Muscle layer of duodenum (tissue), 2 donors: ENCODE results near the gene TMEM44.

Source experiments
- H3K27ac ChIP-seq: one replicate; pipeline ENCODE4 v1.7.0; 2013; ENCODE audit warnings: mild to moderate bottlenecking, low read length
- H3K27me3 ChIP-seq: one replicate; pipeline ENCODE4 v1.7.0; 2013; ENCODE audit warnings: low read depth, mild to moderate bottlenecking, control low read depth, low read length
- H3K36me3 ChIP-seq, 2 donors: one replicate each; pipeline ENCODE4 v1.7.0; 2013; ENCODE audit warnings: low read length in 2 of 2, control low read depth in 1 of 2, mild to moderate bottlenecking in 1 of 2; ENCODE audit not compliant: insufficient read depth in 2 of 2, control insufficient read depth in 1 of 2
- H3K4me1 ChIP-seq, 2 donors: one replicate each; pipeline ENCODE4 v1.7.0; 2013; ENCODE audit warnings: low read length in 2 of 2, mild to moderate bottlenecking in 2 of 2, control low read depth in 1 of 2, moderate library complexity in 1 of 2; ENCODE audit not compliant: insufficient read depth in 2 of 2, control insufficient read depth in 1 of 2
- H3K4me3 ChIP-seq, 2 donors: one replicate each; pipeline ENCODE4 v1.7.0; 2013; ENCODE audit warnings: low read length in 2 of 2, low read depth in 1 of 2, mild to moderate bottlenecking in 1 of 2
- H3K9me3 ChIP-seq, 2 donors: one replicate each; pipeline ENCODE4 v1.7.0; 2013; ENCODE audit warnings: low read length in 2 of 2, control low read depth in 1 of 2, mild to moderate bottlenecking in 1 of 2; ENCODE audit not compliant: control insufficient read depth in 1 of 2
- donor health status: healthy.

TMEM44 gene

DNA sequence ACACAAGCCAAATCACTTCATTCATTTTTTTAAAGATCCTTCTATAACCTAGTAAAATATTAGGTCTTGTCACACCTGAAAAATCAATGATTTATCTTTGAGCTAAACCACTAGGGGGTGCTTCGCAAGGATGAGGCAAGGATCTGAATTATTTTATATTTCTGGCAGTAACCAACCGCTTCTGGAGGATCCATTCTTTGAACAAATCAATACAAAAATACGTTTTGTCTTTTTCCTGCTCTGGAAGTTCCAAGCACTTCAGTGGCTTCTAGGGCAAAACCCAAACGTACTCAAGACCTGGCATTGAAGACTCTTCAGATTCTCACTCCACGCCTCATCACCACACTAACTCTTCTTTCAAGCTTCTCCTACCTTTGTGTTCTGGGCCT is 38.3 kb upstream of the TMEM44 start:
- no peaks in the 10 kb centered on the region for H3K9me3 ChIP-seq
- H3K4me3 ChIP-seq: peak overlapping the region; percentile 96 to 99
- H3K4me1 ChIP-seq: peaks cover 5 to 24% of the 10 kb centered on the region in 2 donors
- H3K36me3 ChIP-seq: peaks cover 8 to 20% of the 10 kb centered on the region in 2 donors
- no peaks in the 10 kb centered on the region for H3K27me3 ChIP-seq
- H3K27ac ChIP-seq: peak overlapping the region; percentile 94

DNA sequence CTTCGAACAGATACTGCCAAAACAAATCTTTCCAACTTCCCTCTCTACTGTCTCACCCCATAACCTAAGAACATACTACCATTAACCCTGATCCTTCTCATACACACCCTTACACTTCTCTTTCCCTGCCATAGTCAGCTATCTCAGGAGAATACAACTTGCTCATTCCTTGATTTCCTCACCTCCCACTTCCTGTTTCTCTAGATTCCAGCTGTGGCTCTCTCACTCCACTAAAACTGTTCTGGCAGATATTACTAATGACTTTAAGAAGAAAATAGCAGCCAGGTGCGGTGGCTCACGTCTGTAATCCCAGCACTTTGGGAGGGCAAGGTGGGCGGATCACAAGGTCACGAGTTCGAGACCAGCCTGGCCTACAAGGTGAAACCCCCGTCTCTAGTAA is 34.1 kb upstream of the TMEM44 start:
- Histone ChIP-seq H3K27me3 (no peaks in the 10 kb centered on the region), H3K4me1 (peaks cover 5 to 18% of the 10 kb centered on the region in 2 donors), H3K36me3 (peaks cover 34 to 44% of the 10 kb centered on the region in 2 donors)

DNA sequence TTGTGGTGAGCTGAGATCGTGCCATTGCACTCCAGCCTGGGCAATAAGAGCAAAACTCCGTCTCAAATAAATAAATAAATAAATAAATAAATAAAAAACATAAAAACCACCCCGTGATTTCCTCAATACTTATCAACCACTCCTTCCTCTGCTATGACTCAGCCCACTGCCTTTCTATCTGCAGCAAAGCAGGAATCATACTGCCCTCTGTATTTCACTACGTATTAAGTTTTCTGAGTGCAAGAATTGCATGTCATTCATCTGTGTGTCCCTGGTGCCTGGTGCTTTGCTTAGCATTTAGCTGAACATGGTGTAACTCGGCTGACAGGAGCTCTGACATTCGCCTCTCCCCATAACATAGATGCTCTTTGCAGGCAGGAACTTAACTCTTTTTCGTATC is 31.6 kb upstream of the TMEM44 start:
- no peaks in the 10 kb centered on the region for H3K27me3 ChIP-seq

More for the DNA sequence above, 34.1 kb upstream of the TMEM44 start:
- H3K9me3 ChIP-seq: no peaks in the 10 kb centered on the region
- no peak overlapping the region for H3K4me3 ChIP-seq
- H3K27ac ChIP-seq: no peak overlapping the region

DNA sequence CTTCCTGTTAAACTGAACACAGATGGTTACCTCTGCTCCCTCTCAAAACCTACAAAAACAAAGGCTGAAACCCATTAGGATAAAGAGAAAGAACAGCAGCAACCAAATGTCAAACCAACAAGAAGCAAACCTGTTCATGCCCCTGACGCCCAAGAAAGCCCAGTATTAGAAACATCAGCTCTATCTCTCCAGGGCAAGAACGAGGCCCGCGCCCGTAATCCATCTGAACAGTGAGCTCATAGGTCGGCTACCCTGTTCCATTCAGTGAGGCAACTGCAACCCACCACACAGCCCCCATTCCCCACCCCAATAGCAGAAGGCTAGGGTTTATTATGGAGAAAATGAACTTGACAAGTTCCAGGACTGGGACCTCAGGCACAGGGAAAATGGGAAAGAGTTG is 28.7 kb upstream of the TMEM44 start:
- Histone ChIP-seq H3K36me3 (peaks cover 54 to 57% of the 10 kb centered on the region in 2 donors), H3K4me1 (no peaks in the 10 kb centered on the region), H3K9me3 (no peaks in the 10 kb centered on the region), H3K4me3 (no peak overlapping the region), H3K27ac (no peak overlapping the region), H3K27me3 (no peaks in the 10 kb centered on the region)

More for the DNA sequence above, 31.6 kb upstream of the TMEM44 start:
- Histone ChIP-seq H3K36me3 (peaks cover 36 to 48% of the 10 kb centered on the region in 2 donors), H3K4me1 (peaks cover 0 to under 1% of the 10 kb centered on the region in 2 donors), H3K27ac (no peak overlapping the region), H3K9me3 (no peaks in the 10 kb centered on the region), H3K4me3 (no peak overlapping the region)

DNA sequence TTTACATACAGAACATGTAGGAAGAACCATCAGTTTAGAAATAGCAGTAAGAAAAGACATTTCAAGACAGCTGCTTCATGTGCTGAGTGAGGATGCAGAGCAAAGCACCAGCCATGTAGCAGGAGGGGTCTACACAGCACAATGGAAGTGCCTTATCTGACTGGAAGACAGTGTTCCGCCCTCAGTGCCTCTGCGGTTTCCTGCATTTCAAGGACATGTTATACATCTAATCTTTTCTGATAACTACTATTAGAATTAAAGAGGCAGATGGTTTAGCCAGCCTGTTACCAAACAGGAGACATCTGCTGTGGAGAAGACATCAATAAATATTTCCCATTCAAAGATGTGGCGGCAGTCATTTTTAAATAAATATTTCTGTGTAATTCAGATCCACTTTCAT is 28.2 kb upstream of the TMEM44 start:
- no peaks in the 10 kb centered on the region for H3K27me3 ChIP-seq
- H3K36me3 ChIP-seq: peaks cover 49 to 51% of the 10 kb centered on the region in 2 donors
- no peaks in the 10 kb centered on the region for H3K4me1 ChIP-seq
- no peak overlapping the region for H3K4me3 ChIP-seq
- H3K27ac ChIP-seq: no peak overlapping the region
- H3K9me3 ChIP-seq: no peaks in the 10 kb centered on the region

DNA sequence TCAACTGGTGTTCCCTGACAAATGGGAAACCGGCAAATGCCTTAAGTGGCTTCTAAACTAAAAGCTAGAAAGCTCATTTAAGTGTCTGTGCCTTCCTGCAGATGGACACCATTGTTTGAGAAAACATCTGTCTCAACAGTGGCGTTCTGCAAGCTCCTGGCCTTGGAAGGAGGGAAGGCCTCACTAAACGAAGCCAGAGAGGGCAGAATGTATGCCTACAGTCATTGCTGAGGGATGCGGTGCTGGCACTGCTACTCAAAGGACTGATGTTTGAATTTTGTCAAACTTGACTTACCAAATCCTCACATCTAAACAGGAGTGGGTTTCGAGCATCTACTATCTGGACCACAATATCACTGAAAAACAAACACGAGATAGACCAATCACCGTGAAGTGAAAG is 26.6 kb upstream of the TMEM44 start:
- no peak overlapping the region for H3K27ac ChIP-seq
- no peak overlapping the region for H3K4me3 ChIP-seq
- no peaks in the 10 kb centered on the region for H3K27me3 ChIP-seq
- H3K4me1 ChIP-seq: no peaks in the 10 kb centered on the region
- no peaks in the 10 kb centered on the region for H3K9me3 ChIP-seq
- H3K36me3 ChIP-seq: peaks cover 36 to 39% of the 10 kb centered on the region in 2 donors

DNA sequence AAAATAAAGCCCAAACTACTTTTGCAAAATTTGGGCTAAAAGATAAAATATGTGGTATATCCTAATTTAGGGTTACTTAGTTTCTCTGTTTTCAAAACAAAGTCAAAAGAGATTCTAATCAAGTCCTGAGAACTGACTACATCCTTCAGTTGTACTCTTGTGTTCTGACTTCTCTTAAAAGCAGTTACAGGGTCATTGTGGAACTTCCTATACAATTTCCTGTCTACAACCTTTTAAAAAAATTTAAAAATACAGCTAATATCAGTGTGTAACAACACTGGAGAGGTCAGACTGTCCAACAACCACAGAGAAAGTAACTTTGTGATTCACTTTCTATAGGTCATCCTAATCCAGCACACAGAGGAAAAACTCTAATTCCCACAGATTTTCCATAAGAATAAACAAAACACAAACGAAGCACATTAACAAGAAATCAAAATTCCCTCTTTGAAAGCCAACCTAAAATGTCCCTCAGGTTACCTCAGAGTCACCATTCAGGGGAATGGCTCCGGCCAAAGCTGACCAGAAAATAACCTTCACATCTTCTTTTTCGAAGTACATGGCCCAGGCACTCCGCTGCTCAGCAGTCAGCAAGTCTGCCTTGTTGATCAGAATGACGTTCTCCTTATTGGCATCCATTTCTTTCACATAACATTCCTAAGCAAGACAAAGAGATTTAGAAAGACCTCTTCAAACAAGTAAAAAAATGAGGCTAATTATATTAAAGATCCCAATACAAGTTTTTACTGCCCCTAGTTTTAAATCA is 25.4 kb upstream of the TMEM44 start:
- Histone ChIP-seq H3K4me3 (no peak overlapping the region), H3K27me3 (no peaks in the 10 kb centered on the region), H3K4me1 (no peaks in the 10 kb centered on the region), H3K27ac (no peak overlapping the region), H3K9me3 (no peaks in the 10 kb centered on the region), H3K36me3 (peaks cover 35 to 45% of the 10 kb centered on the region in 2 donors)

DNA sequence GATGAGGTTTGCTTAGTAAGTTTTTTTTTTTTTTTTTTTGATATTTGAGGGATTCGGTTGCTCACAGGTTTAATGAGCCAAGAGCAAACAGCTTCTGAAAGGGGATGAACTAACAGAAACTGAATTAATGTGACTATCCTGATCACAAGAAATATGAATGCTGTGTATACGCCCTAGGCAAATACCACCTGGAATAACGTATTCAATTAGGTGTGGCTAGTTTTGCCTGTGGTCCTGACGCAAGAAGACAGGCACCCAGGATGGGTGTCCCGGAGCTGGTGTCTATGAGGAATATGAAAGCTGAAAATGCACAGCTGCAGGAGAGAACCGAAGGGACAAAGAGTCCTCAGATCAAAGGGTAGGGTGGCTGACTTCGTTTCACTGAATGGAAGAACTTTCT is 24.2 kb upstream of the TMEM44 start:
- Histone ChIP-seq H3K9me3 (no peaks in the 10 kb centered on the region), H3K27ac (no peak overlapping the region), H3K27me3 (no peaks in the 10 kb centered on the region), H3K4me3 (no peak overlapping the region), H3K36me3 (peaks cover 43 to 47% of the 10 kb centered on the region in 2 donors), H3K4me1 (no peaks in the 10 kb centered on the region)

DNA sequence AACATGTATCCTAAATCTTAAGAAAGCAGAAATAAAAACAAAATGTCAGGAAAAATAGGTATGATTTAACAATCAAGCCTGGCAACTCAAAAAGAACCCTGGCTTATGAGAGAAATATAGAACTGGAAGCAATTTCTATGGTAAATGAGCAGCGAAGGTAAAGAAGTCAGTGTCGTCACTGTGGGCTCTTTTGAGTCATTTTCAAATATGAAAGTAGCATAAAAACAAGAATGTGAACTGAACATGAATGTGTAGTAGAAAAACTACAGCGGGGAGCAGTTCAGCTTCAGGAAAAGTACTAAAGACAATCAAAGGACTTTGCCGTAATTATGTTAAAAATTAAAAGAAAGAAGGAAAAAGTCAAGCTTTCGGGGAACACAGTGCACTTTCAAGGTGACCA is 21.2 kb upstream of the TMEM44 start:
- Histone ChIP-seq H3K9me3 (no peaks in the 10 kb centered on the region), H3K27ac (no peak overlapping the region), H3K4me3 (no peak overlapping the region), H3K36me3 (peaks cover 60% of the 10 kb centered on the region in 2 donors), H3K4me1 (no peaks in the 10 kb centered on the region), H3K27me3 (no peaks in the 10 kb centered on the region)

DNA sequence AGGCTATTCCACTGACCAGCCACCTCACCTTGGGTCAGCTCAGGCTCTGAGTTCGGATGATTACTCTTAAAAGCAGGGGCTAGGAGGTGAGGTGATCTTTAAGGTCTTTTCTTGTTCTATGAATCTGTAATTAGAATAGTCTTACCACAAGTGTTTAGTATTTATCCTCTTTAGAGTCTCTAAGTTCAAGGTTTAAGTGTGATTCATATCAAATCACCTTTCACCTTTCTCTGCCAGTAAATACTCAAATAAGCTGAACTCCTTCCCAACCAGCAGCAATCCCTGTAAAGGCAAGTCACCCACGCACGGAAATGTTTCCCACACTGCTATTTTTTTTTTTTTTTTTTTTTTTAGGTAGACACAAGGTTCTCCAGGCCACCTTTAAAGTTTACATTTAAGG is 14.5 kb upstream of the TMEM44 start:
- Histone ChIP-seq H3K27ac (no peak overlapping the region), H3K27me3 (no peaks in the 10 kb centered on the region), H3K4me1 (no peaks in the 10 kb centered on the region), H3K4me3 (no peak overlapping the region), H3K9me3 (no peaks in the 10 kb centered on the region), H3K36me3 (peaks cover 71 to 78% of the 10 kb centered on the region in 2 donors)

DNA sequence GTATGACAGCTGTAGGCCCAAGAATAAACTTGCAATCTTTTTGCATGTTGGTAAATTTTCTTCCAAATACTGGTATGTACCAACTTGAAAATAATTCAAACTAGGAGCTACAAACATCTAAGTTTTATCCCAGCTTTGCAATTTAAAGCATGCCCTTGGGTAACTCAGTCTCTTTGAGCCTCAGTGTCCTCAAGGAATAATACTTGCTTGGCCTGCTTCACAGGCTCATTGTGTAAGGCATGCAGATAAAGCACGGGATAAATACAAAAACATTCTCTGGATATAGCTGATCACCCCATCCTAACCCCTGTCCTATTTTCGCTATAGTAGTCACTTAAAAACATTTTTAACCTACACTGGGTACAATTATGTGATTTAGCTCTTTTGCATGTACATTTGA is 9.6 kb upstream of the TMEM44 start:
- Histone ChIP-seq H3K27me3 (no peaks in the 10 kb centered on the region), H3K4me1 (no peaks in the 10 kb centered on the region), H3K4me3 (no peak overlapping the region), H3K36me3 (peaks cover 49 to 60% of the 10 kb centered on the region in 2 donors), H3K27ac (no peak overlapping the region), H3K9me3 (no peaks in the 10 kb centered on the region)

DNA sequence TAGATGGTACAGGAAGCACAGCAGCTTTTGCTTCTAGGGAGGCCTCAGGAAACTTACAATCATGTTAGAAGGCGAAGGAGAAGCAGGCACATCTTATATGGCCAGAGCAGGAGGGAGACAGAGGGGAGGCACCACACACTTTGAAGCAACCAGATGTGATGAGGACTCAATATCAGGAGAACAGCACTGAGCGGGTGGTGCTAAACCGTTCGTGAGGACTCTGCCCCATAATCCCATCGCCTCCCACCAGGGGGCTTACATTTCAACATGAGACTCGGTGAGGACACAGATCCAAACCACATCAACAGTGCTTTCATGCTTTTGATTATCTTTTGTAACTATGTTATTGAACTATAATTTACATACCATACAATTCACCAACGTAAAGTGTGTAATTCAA is 7.6 kb upstream of the TMEM44 start:
- no peaks in the 10 kb centered on the region for H3K27me3 ChIP-seq
- H3K4me3 ChIP-seq: no peak overlapping the region
- peaks cover 33 to 53% of the 10 kb centered on the region in 2 donors for H3K36me3 ChIP-seq
- H3K27ac ChIP-seq: no peak overlapping the region
- no peaks in the 10 kb centered on the region for H3K9me3 ChIP-seq
- no peaks in the 10 kb centered on the region for H3K4me1 ChIP-seq
